HCT116 (cell line): ENCODE data around the gene CDK14. TPM values are rescaled to one million over a fixed set of nuclear protein-coding genes. Genes with fewer than 3 reads are reported as not detected.

Experiments
- ATAC-seq: fragments of 200-7000 bp; cut with Tn5 transposase; 2 replicates; pipeline ENCODE4 v1.9.1; 2020; ENCODE audit warnings: mild to moderate bottlenecking, moderate library complexity
- BruUV-seq: library from RNA; stranded (reverse); fragments of 400-500 nt; replicated peaks from 2 replicates; lab custom pipeline; 2021; lab: Mats Ljungman, UMichigan
- CTCF ChIA-PET: fragments of 300-600 bp; sonication (Branson Sonifier 250); formaldehyde crosslinking; loops from one replicate; lab custom pipeline; 2021; ENCODE audit warnings: antibody characterized with exemption; lab: Charles Lee
- POLR2A ChIA-PET: fragments of 300-600, 350-600 bp; sonication (Branson Sonifier 250); formaldehyde crosslinking; loops from one replicate; lab custom pipeline; 2021; ENCODE audit warnings: antibody characterized with exemption; lab: Charles Lee
- RAD21 ChIA-PET, 2 experiments: fragments of 300-600 bp; sonication (Branson Sonifier 250); formaldehyde crosslinking; loops; one replicate each; lab custom pipeline; 2023; ENCODE audit warnings: low total read pairs in 2 of 2; ENCODE audit not compliant: uncharacterized antibody in 2 of 2, unreplicated experiment in 2 of 2, low non-redundant PET in 1 of 2; lab: Charles Lee
- DNase-seq: peaks from one replicate; pipeline ENCODE4 v3.0.0-alpha.2; 2010; ENCODE audit warnings: low read depth, low spot score
- H2AFZ ChIP-seq: fragments of 200-600 bp; shearing (Covaris generic), sonication (generic); 2 replicates; pipeline ENCODE4 v1.6.1; 2017; ENCODE audit warnings: low read depth, mixed run types, mixed read lengths, antibody characterized with exemption, low read length; ENCODE audit not compliant: poor library complexity, severe bottlenecking
- H3K27ac ChIP-seq: 2 replicates; pipeline ENCODE4 v1.5.1; 2012; ENCODE audit warnings: low read depth, low read length
- H3K27me3 ChIP-seq: fragments of 200-600 bp; sonication (generic); 2 replicates; pipeline ENCODE4 v1.6.1; 2016; ENCODE audit warnings: mixed run types, low read length, mixed read lengths; ENCODE audit not compliant: insufficient read depth
- H3K36me3 ChIP-seq, 2 experiments: fragments of 200-500 bp in 1 of 2; fragments of 200-600 bp in 1 of 2; sonication (Bioruptor generic) in 1 of 2; sonication (generic) in 1 of 2; 2 replicates each; pipeline versions ENCODE4 v1.5.1 to v1.6.1; 2014 to 2016; ENCODE audit warnings: low read length in 2 of 2, inconsistent platforms in 1 of 2, mixed read lengths in 1 of 2, mixed run types in 1 of 2; ENCODE audit not compliant: insufficient read depth in 2 of 2, control insufficient read depth in 1 of 2
- H3K4me1 ChIP-seq, 2 experiments: fragments of 200-600 bp in 1 of 2; sonication (generic) in 1 of 2; 2 replicates each; pipeline versions ENCODE4 v1.5.1 to v1.6.1; 2012 to 2017; ENCODE audit warnings: low read length in 2 of 2, inconsistent platforms in 1 of 2, mild to moderate bottlenecking in 1 of 2, mixed read lengths in 1 of 2, mixed run types in 1 of 2, moderate library complexity in 1 of 2; ENCODE audit not compliant: insufficient read depth in 2 of 2, control insufficient read depth in 1 of 2
- H3K4me2 ChIP-seq: fragments of 200-600 bp; sonication (generic); 2 replicates; pipeline ENCODE4 v1.6.1; 2017; ENCODE audit warnings: mixed run types, low read length, mixed read lengths
- H3K4me3 ChIP-seq, 2 experiments: fragments of 200-600 bp in 1 of 2; sonication (generic) in 1 of 2; replicated peaks in 1 of 2; 2 replicates each; pipeline ENCODE4 v1.5.1; 2011 to 2016; ENCODE audit warnings: low read length in 2 of 2, control low read depth in 1 of 2, low read depth in 1 of 2, mild to moderate bottlenecking in 1 of 2, mixed read lengths in 1 of 2, mixed run types in 1 of 2
- H3K79me2 ChIP-seq: fragments of 200-600 bp; sonication (generic); 2 replicates; pipeline ENCODE4 v1.6.1; 2017; ENCODE audit warnings: mild to moderate bottlenecking, mixed run types, low read length, moderate library complexity, mixed read lengths; ENCODE audit not compliant: insufficient read depth
- H3K9ac ChIP-seq: fragments of 200-600 bp; sonication (generic); 2 replicates; pipeline ENCODE4 v1.6.1; 2016; ENCODE audit warnings: low read length, mixed read lengths
- H3K9me2 ChIP-seq: fragments of 200-600 bp; sonication (generic), shearing (Covaris generic); 2 replicates; pipeline ENCODE4 v1.6.1; 2017; ENCODE audit warnings: mixed run types, mild to moderate bottlenecking, moderate library complexity; ENCODE audit not compliant: insufficient read depth
- H3K9me3 ChIP-seq, 2 experiments: fragments of 200-500 bp in 1 of 2; fragments of 200-600 bp in 1 of 2; sonication (Bioruptor generic) in 1 of 2; sonication (generic) in 1 of 2; 2 replicates each; pipeline ENCODE4 v1.6.1; 2014 to 2017; ENCODE audit warnings: low read length in 2 of 2, mixed read lengths in 2 of 2, inconsistent platforms in 1 of 2, low read depth in 1 of 2, mild to moderate bottlenecking in 1 of 2, mixed run types in 1 of 2, moderate library complexity in 1 of 2; ENCODE audit not compliant: control insufficient read depth in 1 of 2, insufficient read depth in 1 of 2
- H4K20me1 ChIP-seq: fragments of 200-600 bp; sonication (generic), shearing (Covaris generic); 2 replicates; pipeline ENCODE4 v1.6.1; 2017; ENCODE audit warnings: mixed run types, mild to moderate bottlenecking, moderate library complexity; ENCODE audit not compliant: insufficient read depth
- CBX3 ChIP-seq: IDR thresholded peaks from 2 replicates; pipeline ENCODE4 v1.6.1; 2012; ENCODE audit warnings: low read depth
- CEBPB ChIP-seq: IDR thresholded peaks from 2 replicates; pipeline ENCODE4 v1.6.1; 2012; ENCODE audit warnings: low read depth
- CTCF ChIP-seq, 3 experiments: fragments of 200-600 bp in 1 of 3; sonication (generic) in 1 of 3; IDR thresholded peaks in 2 of 3; conservative IDR thresholded peaks in 1 of 3; 2 replicates each; pipeline ENCODE4 v1.5.1; 2012 to 2017; ENCODE audit warnings: low read depth in 2 of 3, low read length in 2 of 3, antibody characterized with exemption in 1 of 3, borderline replicate concordance in 1 of 3, control low read depth in 1 of 3, mild to moderate bottlenecking in 1 of 3, mixed read lengths in 1 of 3, mixed run types in 1 of 3, moderate library complexity in 1 of 3; ENCODE audit not compliant: insufficient read depth in 1 of 3
- EGR1 ChIP-seq: IDR thresholded peaks from 2 replicates; pipeline ENCODE4 v1.6.1; 2012; ENCODE audit warnings: low read depth
- ELF1 ChIP-seq: IDR thresholded peaks from 2 replicates; pipeline ENCODE4 v1.6.1; 2012; ENCODE audit warnings: low read depth, borderline replicate concordance
- EZH2 ChIP-seq: fragments of 200-600 bp; sonication (generic); IDR thresholded peaks from 2 replicates; pipeline ENCODE4 v1.6.1; 2017; ENCODE audit warnings: antibody characterized with exemption, mixed run types
- EZH2phosphoT487 ChIP-seq: fragments of 200-600 bp; IDR thresholded peaks from 2 replicates; pipeline ENCODE4 v1.6.1; 2018; ENCODE audit warnings: antibody characterized with exemption, borderline replicate concordance
- JUND ChIP-seq: IDR thresholded peaks from 2 replicates; pipeline ENCODE4 v1.6.1; 2012
- MAX ChIP-seq: IDR thresholded peaks from 2 replicates; pipeline ENCODE4 v1.6.1; 2012
- POLR2AphosphoS5 ChIP-seq: IDR thresholded peaks from 2 replicates; pipeline ENCODE4 v1.6.1; 2011; ENCODE audit warnings: mild to moderate bottlenecking, low read depth, low read length, moderate library complexity
- RAD21 ChIP-seq: IDR thresholded peaks from 2 replicates; pipeline ENCODE4 v1.6.1; 2012; ENCODE audit warnings: low read depth, mild to moderate bottlenecking
- REST ChIP-seq: IDR thresholded peaks from 2 replicates; pipeline ENCODE4 v1.6.1; 2012; ENCODE audit warnings: low read depth
- SIN3A ChIP-seq: IDR thresholded peaks from 2 replicates; pipeline ENCODE4 v1.6.1; 2012; ENCODE audit warnings: low read depth
- SP1 ChIP-seq: IDR thresholded peaks from 2 replicates; pipeline ENCODE4 v1.6.1; 2012; ENCODE audit warnings: low read depth
- SRF ChIP-seq: IDR thresholded peaks from 2 replicates; pipeline ENCODE4 v1.6.1; 2012; ENCODE audit warnings: low read depth
- TCF7L2 ChIP-seq: IDR thresholded peaks from 2 replicates; pipeline ENCODE4 v1.7.0; 2011; ENCODE audit warnings: borderline replicate concordance, inconsistent platforms; ENCODE audit not compliant: insufficient read depth, insufficient read length; ENCODE audit errors: extremely low read depth
- YY1 ChIP-seq: IDR thresholded peaks from 2 replicates; pipeline ENCODE4 v1.6.1; 2011; ENCODE audit warnings: low read length, low read depth, moderate library complexity, mild to moderate bottlenecking; ENCODE audit not compliant: insufficient replicate concordance; ENCODE audit errors: extremely low read depth
- ZBTB33 ChIP-seq: IDR thresholded peaks from 2 replicates; pipeline ENCODE4 v1.6.1; 2011; ENCODE audit warnings: mild to moderate bottlenecking, low read length, moderate library complexity; ENCODE audit not compliant: insufficient replicate concordance; ENCODE audit errors: extremely low read depth
- ZFX ChIP-seq: fragments of 450-650 bp; IDR thresholded peaks from 2 replicates; pipeline ENCODE4 v1.6.1; 2017
- ZNF274 ChIP-seq: fragments of 200-500 bp; sonication (Bioruptor generic); IDR thresholded peaks from 2 replicates; pipeline ENCODE4 v1.6.1; 2014; ENCODE audit warnings: mild to moderate bottlenecking, low read depth, low read length, inconsistent platforms
- intact Hi-C: fragments of 100-400 bp; cut with micrococcal nuclease; formaldehyde crosslinking; loops from 2 replicates; pipeline ENCODE4 v1.10.0; 2022
- total RNA-seq: library from RNA; stranded (reverse); gene quantifications from one replicate; pipeline ENCODE4 v1.2.1, GENCODE V29; 2021; ENCODE audit not compliant: unreplicated experiment

The CDK14 gene
- total RNA-seq, 1 experiment from 2014 or later, result 10.2 TPM

GRCh38 chr7:91069146-91069545 lies 473.0 kb downstream of the CDK14 start (continued):
- TF ChIP-seq MAX, result no peak
- TF ChIP-seq SRF, result no peak
- no peak for TF ChIP-seq CTCF (IDR thresholded peaks at IDR 0.05 in 2 of 3, conservative IDR thresholded peaks at IDR 0.05 in 1 of 3; ENCODE audit: borderline replicate concordance in 1 of 3, insufficient read depth in 1 of 3, low read depth in 2 of 3, low read length in 2 of 3)
- TF ChIP-seq SIN3A, result no peak
- TF ChIP-seq YY1, result no peak
- no peak for TF ChIP-seq ZFX
- TF ChIP-seq POLR2AphosphoS5, result no peak
- no peak for TF ChIP-seq EZH2phosphoT487
- no peak for TF ChIP-seq CBX3
- no peak for TF ChIP-seq RAD21
- no peak for TF ChIP-seq TCF7L2

GRCh38 chr7:91079487-91079886 lies 483.4 kb downstream of the CDK14 start:
- ChIA-PET CTCF (no interaction called here), POLR2A (no interaction called here), RAD21 (no interaction called here)
- Histone ChIP-seq H2AFZ (no peak overlapping the region), H3K79me2 (no peaks in the 10 kb centered on the region), H4K20me1 (no peaks in the 10 kb centered on the region), H3K27ac (no peak overlapping the region), H3K4me1 (no peaks in the 10 kb centered on the region), H3K9me2 (no peaks in the 10 kb centered on the region), H3K27me3 (no peaks in the 10 kb centered on the region), H3K4me2 (no peak overlapping the region), H3K9me3 (no peaks in the 10 kb centered on the region), H3K4me3 (no peak overlapping the region), H3K9ac (no peak overlapping the region), H3K36me3 (no peaks in the 10 kb centered on the region)
- BruUV-seq, result no TSS peak
- DNase-seq, result no peak
- intact Hi-C loops, result no loop called here
- ATAC-seq, result no peak
- TF ChIP-seq REST, result no peak
- TF ChIP-seq SIN3A, result no peak
- no peak for TF ChIP-seq ZNF274
- no peak for TF ChIP-seq EZH2
- no peak for TF ChIP-seq ELF1
- TF ChIP-seq ZBTB33, result no peak
- no peak for TF ChIP-seq JUND
- no peak for TF ChIP-seq EZH2phosphoT487
- no peak for TF ChIP-seq YY1
- TF ChIP-seq SP1, result no peak
- TF ChIP-seq EGR1, result no peak
- no peak for TF ChIP-seq CEBPB
